Dermis microvascular lymphatic vessel endothelial cell (primary cell): ENCODE measurements around the gene SPCS1. TPM values are rescaled to one million over a fixed set of nuclear protein-coding genes. Genes with fewer than 3 reads are reported as not detected.
"Not testable (repeated sequence)": the region's sequence is repeated elsewhere in the genome, so short reads cannot be mapped to it uniquely, and the experiment has no call there.

Experiments used
- DNase-seq, 2 donors: peaks; one replicate each; pipeline versions ENCODE4 v3.0.0 to v3.0.0-alpha.2; 2010; ENCODE audit warnings: low read depth in 2 of 2
- total RNA-seq: library from RNA; depleted of rRNA; stranded (reverse); fragments of >200 nt; gene quantifications from 2 replicates; pipeline ENCODE4 v1.2.1, GENCODE V29; 2014

SPCS1 gene
- total RNA-seq, result 36.3 and 37.4 TPM in 2 replicates

GRCh38 chr3:52705688-52706686 lies at the start of gene SPCS1, which contains the start of gene GLT8D1:
Gene SPCS1 (plus strand): TSS chr3:52706106. CDS start chr3:52706247, 141 bp downstream.
Gene GLT8D1 (minus strand): TSS chr3:52705791. CDS start chr3:52700460, 5,331 bp downstream.
- DNase-seq, result peak; percentile 53 to 90

GRCh38 chr3:52660046-52660445 lies 45.9 kb upstream of the SPCS1 start:
- no peak for DNase-seq

- DNase-seq, result no peak
Observed at GRCh38 chr3:52663098-52663497, 42.8 kb upstream of the SPCS1 start.

- peak; percentile 54 to 96 for DNase-seq
Observed at GRCh38 chr3:52670621-52671521, 35.0 kb upstream of the SPCS1 start.

- no peak for DNase-seq
Observed at GRCh38 chr3:52671676-52672075, 34.2 kb upstream of the SPCS1 start.

- not testable (repeated sequence) for DNase-seq
Observed at GRCh38 chr3:52676201-52676600, 29.7 kb upstream of the SPCS1 start.

- DNase-seq, result no peak
Observed at GRCh38 chr3:52678265-52679198, 27.4 kb upstream of the SPCS1 start.

- DNase-seq, result no peak
Observed at GRCh38 chr3:52679199-52679538, 26.7 kb upstream of the SPCS1 start.

GRCh38 chr3:52679811-52680210 lies 26.1 kb upstream of the SPCS1 start:
- DNase-seq, result no peak

GRCh38 chr3:52681596-52681995 lies 24.3 kb upstream of the SPCS1 start:
- no peak for DNase-seq

GRCh38 chr3:52682016-52682415 lies 23.9 kb upstream of the SPCS1 start:
- DNase-seq, result peak; percentile 66 to 77

GRCh38 chr3:52683611-52684010 lies 22.3 kb upstream of the SPCS1 start:
- DNase-seq, result no peak

- no peak for DNase-seq
Observed at GRCh38 chr3:52684184-52684583, 21.7 kb upstream of the SPCS1 start.

GRCh38 chr3:52685285-52685708 lies 20.6 kb upstream of the SPCS1 start:
- DNase-seq, result peak; percentile 47 to 81

GRCh38 chr3:52685709-52686691 lies 19.9 kb upstream of the SPCS1 start, which contains the start of the genes GNL3 and PBRM1:
Gene GNL3 (plus strand): TSS chr3:52686032. CDS start chr3:52686093, 61 bp downstream.
Gene PBRM1 (minus strand): TSS chr3:52685913.
- peak; percentile 91 to 97 for DNase-seq

- DNase-seq, result no peak
Observed at GRCh38 chr3:52688266-52688665, 17.6 kb upstream of the SPCS1 start.

- DNase-seq, result no peak
Observed at GRCh38 chr3:52689151-52689550, 16.8 kb upstream of the SPCS1 start.

GRCh38 chr3:52690560-52690959 lies 15.3 kb upstream of the SPCS1 start:
- no peak for DNase-seq

GRCh38 chr3:52693071-52693470 lies 12.8 kb upstream of the SPCS1 start:
- DNase-seq, result no peak
